ENCODE results near the gene MDFI.

The MDFI gene

DNA sequence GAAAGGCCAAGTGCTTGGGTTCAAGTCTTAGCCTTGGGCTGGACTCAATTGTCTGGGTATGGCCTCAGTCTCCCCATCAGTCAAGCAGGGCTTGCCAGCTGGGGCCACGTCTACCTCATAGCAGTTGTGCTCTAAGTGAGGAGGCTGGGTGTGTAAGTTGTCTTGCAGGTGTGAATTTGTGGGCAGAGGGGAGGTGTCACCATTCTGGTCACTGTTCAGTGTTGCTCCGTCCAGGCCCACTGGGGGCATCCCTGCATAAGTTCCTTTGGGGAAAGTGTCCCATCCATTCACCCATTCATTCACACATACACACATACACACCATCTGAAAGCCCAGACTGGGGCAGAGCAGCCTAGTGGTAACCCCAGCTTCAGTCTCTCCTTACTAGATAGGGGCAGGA, 60.8 kb downstream of the MDFI start:
- no peaks in the 10 kb centered on the region for H3K27me3 ChIP-seq
- DNase-seq = no peak
- no peaks in the 10 kb centered on the region for H3K36me3 ChIP-seq
- H3K4me1 ChIP-seq = no peaks in the 10 kb centered on the region
- no peak overlapping the region for H3K4me3 ChIP-seq (ENCODE audit: low read depth, low read length)
- TF ChIP-seq, protein P1, sequence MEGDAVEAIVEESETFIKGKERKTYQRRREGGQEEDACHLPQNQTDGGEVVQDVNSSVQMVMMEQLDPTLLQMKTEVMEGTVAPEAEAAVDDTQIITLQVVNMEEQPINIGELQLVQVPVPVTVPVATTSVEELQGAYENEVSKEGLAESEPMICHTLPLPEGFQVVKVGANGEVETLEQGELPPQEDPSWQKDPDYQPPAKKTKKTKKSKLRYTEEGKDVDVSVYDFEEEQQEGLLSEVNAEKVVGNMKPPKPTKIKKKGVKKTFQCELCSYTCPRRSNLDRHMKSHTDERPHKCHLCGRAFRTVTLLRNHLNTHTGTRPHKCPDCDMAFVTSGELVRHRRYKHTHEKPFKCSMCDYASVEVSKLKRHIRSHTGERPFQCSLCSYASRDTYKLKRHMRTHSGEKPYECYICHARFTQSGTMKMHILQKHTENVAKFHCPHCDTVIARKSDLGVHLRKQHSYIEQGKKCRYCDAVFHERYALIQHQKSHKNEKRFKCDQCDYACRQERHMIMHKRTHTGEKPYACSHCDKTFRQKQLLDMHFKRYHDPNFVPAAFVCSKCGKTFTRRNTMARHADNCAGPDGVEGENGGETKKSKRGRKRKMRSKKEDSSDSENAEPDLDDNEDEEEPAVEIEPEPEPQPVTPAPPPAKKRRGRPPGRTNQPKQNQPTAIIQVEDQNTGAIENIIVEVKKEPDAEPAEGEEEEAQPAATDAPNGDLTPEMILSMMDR (IDR thresholded peaks at IDR 0.05; ENCODE audit: low read depth, low read length) = no peak
- no peaks in the 10 kb centered on the region for H3K9me3 ChIP-seq

DNA sequence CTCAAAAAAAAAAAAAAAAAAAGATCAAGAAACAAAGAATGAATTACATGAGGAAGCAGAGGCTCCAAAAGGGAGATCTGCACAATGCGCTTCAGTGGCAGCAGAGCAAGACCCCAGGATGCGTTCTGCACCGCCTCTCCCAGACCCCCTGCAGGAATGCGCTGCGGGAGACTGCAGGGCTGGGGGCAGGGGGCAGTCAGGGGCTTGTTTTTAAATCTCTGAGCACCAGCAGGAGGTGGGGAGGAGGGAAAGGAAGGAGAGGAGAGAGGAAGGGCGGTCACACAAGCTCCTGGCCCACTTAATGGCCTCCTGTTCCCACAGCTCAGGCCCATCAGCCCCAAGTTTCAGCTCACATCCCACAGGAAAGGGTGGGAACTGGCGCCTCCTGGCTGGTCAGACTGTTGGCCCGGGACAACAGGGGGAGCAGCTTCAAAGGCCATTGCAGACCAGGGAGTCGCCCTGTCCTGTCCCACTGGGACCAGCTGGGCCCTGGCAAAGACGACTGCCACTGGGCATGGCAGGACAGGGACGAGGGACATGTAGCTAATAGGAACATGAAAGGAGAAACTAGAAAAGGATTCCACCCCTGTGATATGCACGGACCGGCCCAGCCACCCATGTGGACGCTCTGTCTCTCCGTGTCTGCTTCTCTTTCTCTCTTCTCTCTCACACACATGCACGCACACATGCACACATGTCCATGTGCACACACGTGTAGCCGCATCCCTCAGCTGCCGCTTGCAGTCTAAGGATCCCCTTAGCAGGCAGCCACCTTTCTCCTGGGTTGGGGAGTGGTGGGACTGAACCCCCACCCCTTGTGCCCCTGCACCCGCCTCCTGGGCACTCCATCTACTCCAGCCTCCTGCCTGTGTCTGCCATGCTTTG, 62.4 kb downstream of the MDFI start:
- H3K9me3 ChIP-seq = no peaks in the 10 kb centered on the region
- no peak overlapping the region for H3K4me3 ChIP-seq (ENCODE audit: low read depth, low read length)
- no peak for DNase-seq
- H3K27me3 ChIP-seq = no peaks in the 10 kb centered on the region
- no peaks in the 10 kb centered on the region for H3K36me3 ChIP-seq
- TF ChIP-seq, protein P1 (IDR thresholded peaks at IDR 0.05; ENCODE audit: low read depth, low read length) = no peak
- no peaks in the 10 kb centered on the region for H3K4me1 ChIP-seq

DNA sequence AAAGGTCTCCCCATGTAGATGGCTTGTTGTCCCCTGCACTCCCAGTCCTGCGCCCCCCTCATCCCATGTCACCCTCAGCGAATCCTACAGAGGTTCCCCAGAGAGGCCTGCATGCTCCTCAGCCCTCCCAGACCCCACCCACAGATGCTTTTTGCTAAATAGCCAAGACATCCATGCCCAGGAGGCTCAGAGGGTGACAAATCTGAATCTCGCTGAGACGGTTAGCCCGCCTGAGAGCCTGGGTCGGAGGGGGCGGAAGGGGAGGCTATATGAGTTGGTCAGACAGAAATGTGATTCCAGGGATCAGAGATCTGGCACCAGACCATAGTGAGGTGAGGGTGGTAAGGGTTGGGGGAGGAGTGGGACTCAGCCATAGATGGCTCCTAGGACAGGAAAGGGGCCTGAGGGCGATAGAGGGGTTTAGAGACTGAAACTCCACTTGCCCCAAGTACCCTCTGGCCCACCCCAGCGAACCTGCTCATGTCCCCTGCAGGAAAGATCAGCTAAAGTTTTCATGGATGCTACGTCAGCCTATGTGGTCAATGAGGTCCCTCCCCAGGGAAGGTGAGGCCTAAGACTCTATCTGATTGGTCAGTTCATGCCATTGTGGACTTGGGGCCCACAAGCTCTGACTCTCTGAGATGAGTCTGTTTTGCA, 63.9 kb downstream of the MDFI start:
- H3K9me3 ChIP-seq = no peaks in the 10 kb centered on the region
- DNase-seq = no peak
- H3K36me3 ChIP-seq = no peaks in the 10 kb centered on the region
- no peak overlapping the region for H3K4me3 ChIP-seq (ENCODE audit: low read depth, low read length)
- H3K4me1 ChIP-seq = peaks cover 8% of the 10 kb centered on the region
- no peaks in the 10 kb centered on the region for H3K27me3 ChIP-seq
- TF ChIP-seq, protein P1 (IDR thresholded peaks at IDR 0.05; ENCODE audit: low read depth, low read length) = no peak

DNA sequence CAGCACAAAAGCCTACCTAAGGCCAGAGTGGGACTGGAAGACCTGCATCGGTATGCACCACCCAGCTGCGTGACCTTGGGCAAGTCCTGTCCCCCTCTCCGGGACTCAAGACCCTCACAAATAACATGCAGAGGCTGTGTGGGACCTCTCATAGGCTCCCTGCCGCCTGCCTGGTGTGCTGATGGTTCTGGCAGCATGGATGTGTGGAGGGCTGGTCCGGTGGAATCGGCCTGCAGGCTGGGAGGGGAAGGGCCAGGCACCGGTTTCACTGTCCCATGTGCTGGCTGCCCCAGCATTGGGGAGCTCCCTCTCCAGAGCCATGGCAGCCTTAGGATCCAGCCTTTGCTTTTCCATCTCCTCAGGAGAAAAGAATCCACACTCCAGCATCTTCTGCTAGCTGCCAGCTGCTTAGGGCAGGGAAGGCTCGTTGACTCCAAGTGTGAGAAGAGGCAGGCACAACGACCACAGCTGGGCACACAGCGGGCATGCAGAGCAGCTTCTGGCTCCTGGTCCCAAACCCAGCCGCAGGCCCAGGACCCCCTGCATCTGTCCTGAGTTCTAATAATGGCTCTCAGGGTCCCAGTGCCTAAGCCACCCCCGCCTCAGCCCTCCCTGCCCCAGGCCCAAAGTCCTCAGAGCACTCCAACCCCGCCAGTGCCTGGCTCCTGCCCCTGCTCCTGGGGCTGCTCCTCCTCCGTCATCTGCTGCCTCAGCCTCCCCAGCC, 64.7 kb downstream of the MDFI start:
- TF ChIP-seq, protein P1 (IDR thresholded peaks at IDR 0.05; ENCODE audit: low read depth, low read length) = no peak
- Histone ChIP-seq H3K27me3 (no peaks in the 10 kb centered on the region), H3K9me3 (no peaks in the 10 kb centered on the region), H3K4me1 (peaks cover 8% of the 10 kb centered on the region), H3K4me3 (ENCODE audit: low read depth, low read length) (no peak overlapping the region), H3K36me3 (no peaks in the 10 kb centered on the region)
- no peak for DNase-seq

Data from BE2C (cell line).